ENCODE data around the gene KRT27. TPM values are rescaled to one million over a fixed set of nuclear protein-coding genes. Genes with fewer than 3 reads are reported as not detected.

Gene KRT27
- total RNA-seq, 4 donors from 2014 or later = not detected

- DNase-seq = no peak
- Histone ChIP-seq H3K4me3 (replicated peaks in 1 of 3) (no peak overlapping the region), H3K27me3 (no peaks in the 10 kb centered on the region), H3K27ac (no peak overlapping the region), H3K4me1 (no peaks in the 10 kb centered on the region), H3K9me3 (no peaks in the 10 kb centered on the region), H3K36me3 (no peaks in the 10 kb centered on the region)
- intact Hi-C loops (cut with DNase I) = loop anchor here (5.0 kb wide), 1 partner anchor 177 kb away; no protein-coding TSS in a partner anchor
- TF ChIP-seq POLR2A (IDR thresholded peaks at IDR 0.05) = no peak
- no peak for TF ChIP-seq CTCF (IDR thresholded peaks at IDR 0.05)
- WGBS, 2 donors = 90 to 94% methylated on average over 2 of the region's 2 CpGs
These were observed 12.1 kb upstream of the KRT27 start for GRCh38 chr17:40794466-40794865.

GRCh38 chr17:40793832-40794231 lies 11.5 kb upstream of the KRT27 start:
- H3K27me3 ChIP-seq = no peaks in the 10 kb centered on the region
- TF ChIP-seq CTCF (IDR thresholded peaks at IDR 0.05) (no peak), POLR2A (IDR thresholded peaks at IDR 0.05) (no peak)
- H3K9me3 ChIP-seq = no peaks in the 10 kb centered on the region
- 20 to 36% methylated on average over 10 of the region's 10 CpGs for WGBS, 2 donors
- intact Hi-C loops (cut with DNase I) = loop anchor here (5.0 kb wide), 1 partner anchor 177 kb away; no protein-coding TSS in a partner anchor
- H3K27ac ChIP-seq = no peak overlapping the region
- no peak overlapping the region for H3K4me3 ChIP-seq (replicated peaks in 1 of 3)
- no peaks in the 10 kb centered on the region for H3K36me3 ChIP-seq
- peak; percentile 44 to 71 for DNase-seq
- H3K4me1 ChIP-seq = no peaks in the 10 kb centered on the region

GRCh38 chr17:40791787-40792436 lies 9.6 kb upstream of the KRT27 start:
- no peaks in the 10 kb centered on the region for H3K27me3 ChIP-seq
- intact Hi-C loops (cut with DNase I) = loop anchor here (5.0 kb wide), 1 partner anchor 175 kb away; no protein-coding TSS in a partner anchor
- H3K9me3 ChIP-seq = no peaks in the 10 kb centered on the region
- 31 to 34% methylated on average over 6 of the region's 6 CpGs for WGBS, 2 donors
- no peak for DNase-seq
- TF ChIP-seq POLR2A (IDR thresholded peaks at IDR 0.05) (no peak), CTCF (IDR thresholded peaks at IDR 0.05) (peak; percentile 46 to 84 (median 70))
- no peak overlapping the region for H3K27ac ChIP-seq
- H3K36me3 ChIP-seq = no peaks in the 10 kb centered on the region
- no peaks in the 10 kb centered on the region for H3K4me1 ChIP-seq
- H3K4me3 ChIP-seq (replicated peaks in 1 of 3) = no peak overlapping the region

GRCh38 chr17:40791111-40791510 lies 8.8 kb upstream of the KRT27 start:
- no peaks in the 10 kb centered on the region for H3K9me3 ChIP-seq
- H3K4me3 ChIP-seq (replicated peaks in 1 of 3) = no peak overlapping the region
- intact Hi-C loops (cut with DNase I) = loop anchor here (5.0 kb wide), 1 partner anchor 174 kb away; no protein-coding TSS in a partner anchor
- WGBS, 2 donors = 86 to 87% methylated on average over 1 of the region's 1 CpG
- no peak overlapping the region for H3K27ac ChIP-seq
- no peaks in the 10 kb centered on the region for H3K4me1 ChIP-seq
- DNase-seq = no peak
- TF ChIP-seq POLR2A (IDR thresholded peaks at IDR 0.05) (no peak), CTCF (IDR thresholded peaks at IDR 0.05) (no peak)
- H3K27me3 ChIP-seq = no peaks in the 10 kb centered on the region
- no peaks in the 10 kb centered on the region for H3K36me3 ChIP-seq

GRCh38 chr17:40779181-40779909 lies 3.0 kb downstream of the KRT27 start:
- peak; percentile 70 to 76 for DNase-seq
- Histone ChIP-seq H3K9me3 (no peaks in the 10 kb centered on the region), H3K36me3 (no peaks in the 10 kb centered on the region), H3K27ac (no peak overlapping the region), H3K4me1 (peaks cover 0 to 15% of the 10 kb centered on the region in 2 donors), H3K4me3 (replicated peaks in 1 of 3) (peak overlapping the region in 1 of 3 donors; percentile 10), H3K27me3 (no peaks in the 10 kb centered on the region)
- intact Hi-C loops (cut with DNase I) = no loop called here
- TF ChIP-seq POLR2A (IDR thresholded peaks at IDR 0.05) (no peak), CTCF (IDR thresholded peaks at IDR 0.05) (no peak)
- 11 to 14% methylated on average over 35 to 37 of the region's 37 CpGs for WGBS, 2 donors
